ENCODE data around the gene NET1.

Gene NET1

DNA sequence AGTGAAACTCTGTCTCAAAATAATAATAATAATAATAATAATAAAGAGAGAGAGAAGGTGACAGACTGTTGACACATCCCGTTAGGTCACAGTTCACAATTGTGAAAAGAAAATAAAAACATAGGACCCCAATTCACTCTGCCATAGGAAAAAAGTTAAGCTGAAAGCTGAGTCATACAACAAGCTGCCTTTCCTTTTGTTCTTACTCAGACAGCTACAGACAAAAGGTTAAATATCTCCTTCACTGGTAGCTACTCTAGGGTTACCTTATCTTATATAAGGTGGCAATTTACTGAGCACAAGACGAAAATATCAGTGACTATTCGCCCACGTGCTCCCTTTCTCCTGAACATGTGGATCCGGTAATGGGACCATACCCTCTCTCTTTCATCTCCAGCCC is 25.2 kb upstream of the NET1 start:
- H3K4me3 ChIP-seq (ENCODE audit: low read depth, low read length): no peak overlapping the region
- TF ChIP-seq, protein P1, sequence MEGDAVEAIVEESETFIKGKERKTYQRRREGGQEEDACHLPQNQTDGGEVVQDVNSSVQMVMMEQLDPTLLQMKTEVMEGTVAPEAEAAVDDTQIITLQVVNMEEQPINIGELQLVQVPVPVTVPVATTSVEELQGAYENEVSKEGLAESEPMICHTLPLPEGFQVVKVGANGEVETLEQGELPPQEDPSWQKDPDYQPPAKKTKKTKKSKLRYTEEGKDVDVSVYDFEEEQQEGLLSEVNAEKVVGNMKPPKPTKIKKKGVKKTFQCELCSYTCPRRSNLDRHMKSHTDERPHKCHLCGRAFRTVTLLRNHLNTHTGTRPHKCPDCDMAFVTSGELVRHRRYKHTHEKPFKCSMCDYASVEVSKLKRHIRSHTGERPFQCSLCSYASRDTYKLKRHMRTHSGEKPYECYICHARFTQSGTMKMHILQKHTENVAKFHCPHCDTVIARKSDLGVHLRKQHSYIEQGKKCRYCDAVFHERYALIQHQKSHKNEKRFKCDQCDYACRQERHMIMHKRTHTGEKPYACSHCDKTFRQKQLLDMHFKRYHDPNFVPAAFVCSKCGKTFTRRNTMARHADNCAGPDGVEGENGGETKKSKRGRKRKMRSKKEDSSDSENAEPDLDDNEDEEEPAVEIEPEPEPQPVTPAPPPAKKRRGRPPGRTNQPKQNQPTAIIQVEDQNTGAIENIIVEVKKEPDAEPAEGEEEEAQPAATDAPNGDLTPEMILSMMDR (IDR thresholded peaks at IDR 0.05; ENCODE audit: low read depth, low read length): no peak

DNA sequence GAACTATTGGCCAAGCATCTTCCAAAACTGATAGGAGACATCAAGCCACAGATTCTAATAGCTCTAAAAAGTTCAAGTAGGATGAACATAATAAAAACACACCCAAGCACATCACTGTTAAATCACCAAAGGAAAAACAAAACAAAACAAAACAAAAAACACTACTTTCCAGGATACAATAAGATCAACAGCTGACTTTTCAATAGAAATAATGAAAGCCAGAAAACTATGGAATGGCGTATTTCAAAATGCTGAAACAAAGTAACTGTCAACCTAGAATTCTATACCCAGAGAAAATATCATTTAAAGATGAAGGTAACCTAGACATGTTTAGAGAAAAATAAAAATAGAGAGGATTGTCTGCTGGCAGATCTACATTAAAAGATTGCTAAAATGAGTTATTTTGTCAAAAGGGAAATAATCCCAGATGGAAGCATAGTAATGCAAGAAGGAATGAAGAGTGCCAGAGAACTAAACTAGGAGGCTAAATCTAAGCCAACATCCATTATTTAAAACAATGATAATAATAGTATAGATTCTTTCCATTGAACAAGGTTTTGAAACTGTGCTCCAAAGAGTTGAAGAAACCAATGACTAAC is 21.7 kb upstream of the NET1 start:
- TF ChIP-seq, protein P1 (IDR thresholded peaks at IDR 0.05; ENCODE audit: low read depth, low read length): no peak
- no peak overlapping the region for H3K4me3 ChIP-seq (ENCODE audit: low read depth, low read length)

DNA sequence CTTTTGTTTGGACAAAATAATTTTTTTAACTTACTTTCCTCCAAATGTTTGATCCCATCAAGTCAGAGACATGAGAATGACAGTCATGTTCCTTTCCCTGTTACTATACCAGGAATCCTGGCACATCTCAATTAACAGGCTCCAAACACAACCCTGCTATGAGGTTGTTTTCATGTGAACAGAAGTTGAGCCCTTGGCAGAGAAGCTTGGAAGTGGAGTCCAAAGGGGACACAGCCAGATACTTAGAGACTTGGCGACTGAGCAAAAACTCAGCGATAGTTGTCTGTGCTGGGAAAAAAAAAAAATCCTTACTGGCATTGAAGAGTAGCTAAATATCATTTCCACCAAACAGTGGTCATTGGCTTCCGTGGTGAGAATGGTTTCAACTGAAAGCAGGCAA is 20.6 kb upstream of the NET1 start:
- TF ChIP-seq, protein P1 (IDR thresholded peaks at IDR 0.05; ENCODE audit: low read depth, low read length): no peak
- H3K4me3 ChIP-seq (ENCODE audit: low read depth, low read length): no peak overlapping the region

DNA sequence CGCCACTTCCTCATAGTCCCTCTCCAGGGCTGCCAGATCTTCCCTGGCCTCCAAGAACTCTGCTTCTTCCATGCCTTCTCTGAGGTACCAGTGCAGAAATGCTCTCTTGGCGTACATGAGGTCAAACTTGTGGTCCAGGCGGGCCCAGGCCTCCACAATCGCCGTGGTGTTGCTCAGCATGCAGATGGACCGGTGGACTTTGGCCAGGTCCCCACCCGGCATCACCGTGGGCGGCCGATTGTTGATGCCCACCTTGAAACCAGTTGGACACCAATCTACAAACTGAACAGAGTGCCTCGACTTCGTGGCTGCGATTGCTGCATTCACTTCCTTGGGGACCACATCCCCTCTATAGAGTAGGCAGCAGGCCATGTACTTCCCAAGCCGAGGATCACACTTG is 18.8 kb upstream of the NET1 start:
- H3K4me3 ChIP-seq (ENCODE audit: low read depth, low read length): no peak overlapping the region
- TF ChIP-seq, protein P1 (IDR thresholded peaks at IDR 0.05; ENCODE audit: low read depth, low read length): no peak

DNA sequence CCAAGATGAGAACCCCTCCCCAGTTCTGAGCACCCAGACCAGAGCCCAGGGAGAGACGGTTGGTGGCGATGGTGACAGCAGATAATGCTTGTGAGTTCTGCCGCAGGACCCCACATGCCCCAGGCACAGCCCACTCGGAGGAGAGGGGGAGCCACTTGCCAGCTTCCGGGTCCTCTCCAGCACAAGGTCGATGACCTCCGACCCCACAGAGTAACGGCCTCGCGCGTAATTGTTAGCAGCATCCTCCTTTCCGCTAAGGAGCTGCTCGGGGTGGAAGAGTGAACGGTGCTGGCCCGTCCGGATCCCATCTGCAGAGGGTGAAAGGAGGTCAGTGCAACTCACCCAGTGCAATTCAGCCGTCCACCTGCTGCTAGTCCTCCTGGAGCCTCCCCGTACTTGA is 17.2 kb upstream of the NET1 start:
- TF ChIP-seq, protein P1 (IDR thresholded peaks at IDR 0.05; ENCODE audit: low read depth, low read length): no peak

DNA sequence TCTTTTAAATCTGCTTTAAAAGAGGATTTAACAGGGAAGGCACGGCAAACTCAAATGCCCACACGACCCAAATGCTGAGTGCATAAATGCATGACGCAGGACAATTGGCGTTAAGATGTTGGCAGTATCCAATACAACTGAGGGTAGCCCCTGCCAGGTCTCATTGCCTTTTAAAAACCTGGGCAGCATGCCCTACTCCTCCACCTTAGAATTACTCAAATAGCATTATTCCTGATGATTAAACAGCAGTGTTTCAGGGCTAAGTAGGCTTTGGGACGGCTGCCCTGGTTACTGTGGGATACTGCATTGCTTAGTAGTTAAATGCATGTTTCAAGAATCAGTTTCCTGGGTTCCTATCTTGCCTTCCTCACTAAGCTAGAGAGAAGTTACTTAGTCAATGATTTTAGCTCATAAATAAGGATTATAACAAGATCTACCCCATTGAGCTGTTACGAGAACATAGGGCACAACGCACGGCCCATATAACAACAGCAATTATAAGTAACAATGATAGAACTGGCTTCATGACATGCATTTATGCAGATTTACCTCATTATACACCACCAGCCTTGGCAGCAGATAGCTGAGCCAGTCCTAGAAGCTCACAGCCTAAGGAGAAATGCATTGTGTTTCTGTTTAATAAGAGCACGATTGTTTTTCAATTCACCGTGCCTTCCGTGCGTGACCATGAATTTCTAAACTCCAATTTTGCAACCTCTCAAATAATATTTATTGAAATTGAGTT is 15.6 kb upstream of the NET1 start:
- H3K4me3 ChIP-seq (ENCODE audit: low read depth, low read length): 0 out of 2 replicates have a peak overlapping the region, but pooled peaks have one; percentile 12
- TF ChIP-seq, protein P1 (IDR thresholded peaks at IDR 0.05; ENCODE audit: low read depth, low read length): no peak

More for the DNA sequence above, 17.2 kb upstream of the NET1 start:
- no peak overlapping the region for H3K4me3 ChIP-seq (ENCODE audit: low read depth, low read length)

DNA sequence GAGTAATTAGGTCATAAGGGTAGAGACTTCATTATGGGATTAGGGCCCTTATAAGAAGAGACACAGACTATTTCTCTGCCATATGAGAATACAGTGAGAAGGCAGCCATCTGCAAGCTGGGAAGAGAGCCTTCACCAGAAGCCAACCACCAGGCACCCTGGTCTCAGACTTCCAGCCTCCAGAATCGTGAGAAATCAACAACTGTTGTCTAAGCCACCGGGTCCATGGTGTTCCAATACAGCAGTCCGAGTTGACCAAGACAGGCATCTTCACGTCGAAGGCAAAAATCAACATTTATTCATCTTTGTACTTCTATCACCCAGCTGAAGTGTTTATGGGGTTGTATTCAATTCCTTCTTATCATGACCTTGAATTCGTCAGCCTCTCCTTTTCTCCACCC is 13.0 kb upstream of the NET1 start:
- no peak overlapping the region for H3K4me3 ChIP-seq (ENCODE audit: low read depth, low read length)
- TF ChIP-seq, protein P1 (IDR thresholded peaks at IDR 0.05; ENCODE audit: low read depth, low read length): no peak
